HG03565 (cell line): ENCODE results near the gene TRNT1.

Experiments used
- ATAC-seq: cut with Tn5 transposase; IDR thresholded peaks from one replicate; pipeline ENCODE4 v1.9.1; 2021; ENCODE audit warnings: mild to moderate bottlenecking, moderate library complexity; ENCODE audit not compliant: unreplicated experiment

Gene TRNT1

DNA sequence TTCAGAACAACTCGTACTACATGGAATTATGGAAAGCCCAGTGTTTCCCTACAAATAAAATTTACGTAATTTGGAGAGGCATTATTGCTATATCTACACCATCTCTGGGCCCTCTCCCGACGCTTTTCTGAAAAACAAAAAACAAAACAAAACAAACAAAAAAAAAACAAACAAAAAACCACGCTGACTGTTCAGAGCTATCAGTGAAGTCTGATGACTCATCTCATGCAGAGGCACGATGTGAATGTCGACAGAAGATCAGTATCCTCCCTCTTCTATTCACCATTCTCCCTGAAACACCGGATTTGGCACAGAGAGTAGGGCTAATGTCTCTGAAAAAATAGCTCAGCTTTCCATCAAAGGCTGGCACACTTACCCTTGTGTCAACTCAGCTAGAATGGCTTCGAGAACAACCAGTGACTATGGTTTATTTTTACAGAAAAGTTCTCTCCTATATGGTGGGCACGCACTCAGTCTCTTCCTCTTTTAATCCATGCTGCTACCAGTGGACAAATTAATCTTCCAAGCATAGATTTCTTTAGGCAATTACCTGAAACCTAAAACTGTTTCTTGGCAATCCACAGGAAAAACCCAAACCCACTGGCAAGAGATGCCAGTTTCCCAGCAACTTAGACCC, 51.2 kb downstream of the TRNT1 start:
- ATAC-seq: no peak

DNA sequence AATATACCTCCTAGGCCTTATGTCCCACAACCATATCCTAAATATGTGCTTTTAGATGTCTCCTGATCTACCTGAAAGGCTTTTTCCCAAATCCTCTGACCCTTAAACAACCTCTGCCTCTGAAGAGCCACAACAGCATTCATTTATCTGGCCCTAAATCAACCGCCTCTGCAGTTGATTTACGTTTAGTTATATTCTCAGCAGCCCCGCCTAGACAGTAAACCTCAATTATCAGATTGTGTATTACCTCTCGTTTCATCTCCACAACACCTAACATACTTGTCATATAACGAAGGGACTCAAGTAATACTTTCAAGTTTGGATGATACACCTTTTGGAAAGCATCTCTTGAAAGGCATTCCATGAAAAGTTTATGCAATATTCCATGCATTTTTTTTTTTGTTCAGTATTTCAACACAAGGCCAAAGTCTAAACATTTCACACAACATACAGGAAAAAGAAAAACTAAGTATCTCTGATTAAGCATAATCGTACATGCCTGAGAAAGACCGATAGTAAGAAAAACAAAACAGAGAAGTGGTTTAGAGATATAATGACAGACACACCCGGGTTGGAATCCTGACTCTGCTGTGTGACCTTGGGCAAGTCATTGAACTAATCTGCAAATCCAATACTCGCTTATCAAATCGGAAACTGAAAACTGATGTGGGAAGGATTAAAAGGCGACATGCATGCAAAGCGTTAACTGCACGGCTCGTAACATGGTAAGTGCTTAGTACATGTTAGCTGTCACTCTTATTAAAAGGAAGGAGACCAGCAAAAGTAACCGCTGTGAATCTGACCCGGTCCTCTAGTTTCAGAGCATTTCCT, 52.0 kb downstream of the TRNT1 start:
- ATAC-seq: no peak

DNA sequence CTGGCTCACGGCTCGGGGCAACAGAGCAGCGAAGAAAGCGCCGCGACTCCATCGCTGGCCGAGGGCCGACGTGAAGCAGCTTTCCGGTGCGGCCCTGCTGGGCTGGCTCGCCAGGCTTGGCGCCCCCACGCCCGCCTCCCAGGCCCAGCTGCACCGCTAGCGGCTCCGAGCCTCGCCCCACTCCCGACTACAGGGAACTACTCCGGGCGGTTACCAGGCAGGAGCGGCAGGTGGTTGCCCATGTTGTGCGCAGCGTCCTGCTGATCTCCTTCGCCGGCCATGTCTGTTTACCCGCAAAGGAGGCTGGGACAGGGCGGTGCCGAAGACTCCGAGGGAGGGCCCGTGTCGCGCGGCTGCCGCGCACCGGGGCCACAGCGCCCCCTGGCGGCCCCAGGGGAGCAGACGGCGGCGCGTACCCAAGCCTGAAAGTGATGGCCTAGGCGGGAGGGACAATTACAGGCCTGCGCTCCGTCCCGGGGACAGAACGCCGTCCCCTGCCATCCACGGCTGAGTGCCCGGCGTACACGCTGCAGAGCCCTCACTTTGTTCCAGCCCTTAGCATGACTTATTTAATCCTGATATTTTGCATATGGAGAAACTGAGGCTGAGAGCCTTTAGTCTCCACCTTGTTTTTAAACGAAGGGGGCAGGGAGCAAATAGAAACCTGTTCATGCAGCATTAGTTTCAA, 52.8 kb downstream of the TRNT1 start, which contains the start of gene CRBN:
Gene CRBN (minus strand): TSS at position 285 of the 688 bp plus-strand sequence. CDS start 4 bp downstream, at position 281.
- peak; percentile 98 for ATAC-seq

DNA sequence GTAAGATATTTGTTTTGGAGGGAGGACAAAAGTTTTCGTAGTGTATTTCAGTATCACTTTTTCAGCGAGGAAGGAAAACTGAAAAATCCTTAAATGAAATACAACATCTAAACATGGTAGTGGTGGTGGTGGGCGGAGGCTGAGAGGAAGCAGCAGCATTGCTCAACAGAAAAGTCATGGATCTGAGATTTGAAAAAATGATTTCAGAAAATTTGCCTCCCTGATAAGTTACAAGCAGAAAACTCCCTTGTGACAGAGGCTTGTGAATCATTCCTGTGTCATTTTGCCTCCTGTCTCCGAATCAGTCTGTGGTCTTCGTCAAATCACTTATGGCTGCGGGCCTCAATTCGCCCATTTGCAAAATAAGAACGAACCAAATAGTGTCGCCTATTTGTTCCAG, 53.7 kb downstream of the TRNT1 start:
- no peak for ATAC-seq

DNA sequence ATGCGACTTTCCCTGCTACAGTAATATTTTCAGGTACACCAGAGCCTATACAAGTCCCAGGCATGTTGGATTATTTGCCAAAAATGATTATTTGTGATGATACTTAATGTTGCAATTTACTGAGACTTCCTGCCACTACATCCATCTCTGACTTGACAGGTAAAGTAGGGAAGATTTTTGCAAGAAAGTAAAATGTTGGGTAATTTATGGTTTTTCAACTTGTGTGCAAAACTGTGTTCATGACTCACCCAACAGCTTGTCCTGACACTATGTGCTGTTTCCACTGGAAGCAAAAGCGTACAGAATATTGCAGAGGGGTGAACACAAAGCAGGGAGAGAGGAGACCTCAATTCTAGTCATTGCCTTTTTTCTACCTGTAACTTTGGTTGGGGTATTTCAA, 58.1 kb downstream of the TRNT1 start:
- ATAC-seq: no peak

DNA sequence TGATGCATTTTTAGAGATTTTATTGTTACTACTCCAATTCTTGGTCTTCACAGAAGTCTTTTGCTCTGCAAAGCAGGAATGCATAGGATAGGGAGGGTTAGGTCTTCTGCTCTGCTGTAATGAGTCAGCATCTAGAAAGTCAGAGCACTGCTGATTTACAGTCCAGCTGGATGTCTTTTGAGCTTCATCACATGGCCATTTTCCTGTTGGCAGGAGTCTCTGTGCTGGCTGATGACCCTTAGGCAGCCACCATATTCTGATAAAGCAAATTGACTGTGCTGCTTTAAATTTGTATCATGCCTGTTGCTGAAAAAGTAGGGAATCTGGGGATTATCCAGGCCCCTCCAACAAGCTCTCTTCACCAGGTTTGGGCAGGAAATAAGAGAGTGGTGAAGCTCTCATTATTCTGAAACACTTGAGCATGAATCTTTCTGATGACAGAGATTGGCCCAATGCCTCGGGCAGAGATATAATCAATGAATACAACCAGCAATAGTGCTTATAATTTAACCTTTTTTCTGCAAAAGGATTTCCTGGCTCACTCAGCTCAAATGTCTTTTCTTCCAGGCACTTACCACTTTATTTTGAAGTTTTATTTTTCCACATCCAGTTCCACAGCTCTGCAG, 62.5 kb downstream of the TRNT1 start:
- no peak for ATAC-seq

DNA sequence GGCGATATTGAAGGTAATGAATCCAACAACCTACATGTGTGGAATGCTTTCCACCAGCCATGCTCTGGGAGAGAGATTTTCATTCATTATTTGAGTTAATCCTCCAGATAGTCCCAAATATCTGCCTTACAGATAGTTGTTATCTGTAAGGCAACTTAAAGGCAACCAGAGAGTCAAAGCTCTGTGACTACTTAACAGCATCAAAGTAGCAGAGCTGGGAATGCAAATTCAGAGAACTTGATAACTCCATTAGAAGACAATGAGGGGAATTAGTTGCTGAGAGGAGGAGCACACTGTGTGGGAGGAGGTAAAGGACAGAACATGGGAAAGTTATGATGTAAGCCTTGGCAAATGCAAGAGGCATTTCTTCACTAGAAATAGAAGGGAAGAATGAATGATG, 63.2 kb downstream of the TRNT1 start:
- no peak for ATAC-seq

DNA sequence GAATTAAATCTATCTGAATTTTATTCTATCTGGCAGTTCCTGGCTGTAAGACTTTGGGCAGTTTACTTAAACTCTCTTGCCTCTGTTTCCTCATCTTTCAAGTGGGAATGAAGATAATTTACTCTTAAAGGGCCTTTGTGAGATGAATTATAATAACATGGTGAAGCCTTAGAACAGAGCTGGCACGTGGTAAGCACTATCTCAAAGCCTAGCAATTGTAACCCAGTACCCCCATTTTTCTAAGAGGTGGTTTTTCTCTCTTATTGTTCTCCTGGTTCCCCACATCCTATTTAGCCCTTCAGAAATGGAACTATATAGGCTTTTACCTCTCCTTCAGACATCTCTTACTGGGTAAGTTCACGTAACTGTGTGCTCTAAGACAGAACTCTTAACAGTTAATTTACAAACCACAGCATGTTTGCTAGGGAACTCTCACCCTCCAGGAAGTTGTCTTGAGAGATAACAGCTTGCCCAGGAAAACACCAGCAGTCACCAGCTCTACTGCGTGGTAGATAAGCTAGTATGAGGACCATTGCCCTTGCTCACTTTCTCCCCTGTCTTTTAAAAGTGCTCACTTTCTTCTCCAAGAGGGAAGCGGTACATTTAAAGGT, 65.0 kb downstream of the TRNT1 start:
- ATAC-seq: no peak

DNA sequence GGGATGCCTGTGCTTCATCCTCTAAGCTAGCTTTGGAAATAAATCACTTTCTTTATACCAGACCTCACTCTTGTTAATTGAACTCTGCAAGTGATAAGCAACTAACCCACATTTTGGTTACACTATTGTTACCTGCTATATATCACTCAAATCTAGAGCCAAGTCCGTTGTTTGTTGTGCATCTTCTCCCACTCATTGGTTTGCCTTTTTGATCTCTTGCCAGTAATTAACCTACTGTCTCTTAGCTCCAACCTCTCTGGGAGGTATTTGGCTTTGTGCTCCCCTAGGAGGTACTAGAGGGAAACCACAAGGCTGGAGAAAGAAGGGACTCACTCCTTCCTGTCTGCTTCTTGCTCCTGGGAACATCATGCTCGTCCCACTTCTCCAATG, 65.5 kb downstream of the TRNT1 start:
- no peak for ATAC-seq

DNA sequence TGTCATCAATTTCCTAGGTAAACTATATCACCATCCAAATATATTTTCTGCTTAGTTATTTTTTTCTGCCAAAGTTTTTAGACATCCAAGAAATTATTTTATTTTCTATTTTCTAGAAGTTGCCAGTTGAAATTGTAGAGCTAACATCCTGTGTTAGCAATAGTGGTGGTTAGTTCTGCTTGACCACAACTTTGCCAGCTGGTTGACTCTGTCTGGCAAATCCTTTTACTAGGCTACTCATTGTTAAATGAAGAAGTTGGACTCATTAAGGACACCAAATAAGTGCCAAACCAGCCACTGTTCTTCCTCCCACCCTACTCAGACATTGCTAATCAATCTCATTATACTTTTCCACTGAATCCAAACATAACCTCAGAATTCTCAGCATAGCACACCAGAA, 68.1 kb downstream of the TRNT1 start:
- ATAC-seq: no peak

DNA sequence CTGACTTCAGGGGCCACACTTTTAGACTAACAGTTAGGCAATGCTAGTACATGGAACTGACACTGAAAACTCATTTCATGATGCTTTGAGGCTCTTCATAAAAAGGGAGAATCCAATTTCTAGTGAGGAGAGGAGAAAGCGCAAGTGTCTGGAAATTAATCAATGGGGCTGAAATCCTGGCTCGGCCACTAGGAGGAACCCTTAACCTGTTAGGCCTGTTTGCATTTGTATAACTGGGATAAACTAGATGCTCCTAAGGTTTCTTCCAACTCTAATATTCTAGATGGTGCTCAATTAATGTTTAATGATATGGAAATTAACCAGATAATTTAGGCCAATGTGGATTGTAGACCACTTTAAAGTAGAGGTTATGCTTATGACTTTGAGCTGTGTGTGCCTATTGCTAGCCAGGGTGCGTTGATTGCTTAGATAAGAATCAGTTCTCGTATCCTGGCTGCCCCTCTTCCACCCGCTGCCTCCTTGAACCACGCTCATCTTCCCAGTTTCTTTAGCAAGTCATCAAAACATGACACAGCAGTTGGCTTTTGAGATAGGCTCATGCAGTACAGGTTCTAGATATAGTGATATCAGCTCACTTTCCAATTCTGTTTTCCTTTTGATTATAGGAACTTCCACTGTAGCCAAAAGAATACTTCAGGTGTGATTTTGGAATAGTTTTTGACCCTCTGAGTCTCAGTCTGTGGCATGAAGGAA, 69.6 kb downstream of the TRNT1 start:
- ATAC-seq: no peak
